DOHH2 (cell line): Measurements from ENCODE around the gene URB1.
"Not testable (repeated sequence)": the region's sequence is repeated elsewhere in the genome, so short reads cannot be mapped to it uniquely, and the experiment has no call there.

ENCODE experiments used
- CTCF ChIP-seq: fragments of 200-600 bp; sonication (generic); IDR thresholded peaks from one replicate; pipeline ENCODE4 v1.5.1; 2014; ENCODE audit warnings: antibody characterized with exemption, mild to moderate bottlenecking, low read depth, low read length; ENCODE audit not compliant: poor library complexity, severe bottlenecking
- EZH2phosphoT487 ChIP-seq: fragments of 200-600 bp; sonication (generic); IDR thresholded peaks from 2 replicates; pipeline ENCODE4 v1.6.1; 2017; ENCODE audit warnings: borderline replicate concordance, mild to moderate bottlenecking, antibody characterized with exemption, low read length, moderate library complexity, mixed read lengths

- not testable (repeated sequence) for TF ChIP-seq CTCF, EZH2phosphoT487
Observed at GRCh38 chr21:32265321-32265720, 127.5 kb downstream of the URB1 start.
